Activated CD8-positive, alpha-beta memory T cell treated with anti-CD3 and anti-CD28 coated beads, Interleukin-2, amount 50 U/mL, for 24 hours (primary cell): ENCODE measurements around the gene PAQR7.

Experiments
- DNase-seq: peaks from one replicate; pipeline ENCODE4 v3.0.0-alpha.2; 2020; ENCODE audit errors: extremely low read depth

PAQR7 gene, protein sequence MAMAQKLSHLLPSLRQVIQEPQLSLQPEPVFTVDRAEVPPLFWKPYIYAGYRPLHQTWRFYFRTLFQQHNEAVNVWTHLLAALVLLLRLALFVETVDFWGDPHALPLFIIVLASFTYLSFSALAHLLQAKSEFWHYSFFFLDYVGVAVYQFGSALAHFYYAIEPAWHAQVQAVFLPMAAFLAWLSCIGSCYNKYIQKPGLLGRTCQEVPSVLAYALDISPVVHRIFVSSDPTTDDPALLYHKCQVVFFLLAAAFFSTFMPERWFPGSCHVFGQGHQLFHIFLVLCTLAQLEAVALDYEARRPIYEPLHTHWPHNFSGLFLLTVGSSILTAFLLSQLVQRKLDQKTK

GRCh38 chr1:25875154-25875855, at the start of gene PAQR7:
Gene PAQR7 (minus strand): TSS chr1:25875708. CDS start chr1:25863839, 11,869 bp downstream.
- no peak for DNase-seq

DNA sequence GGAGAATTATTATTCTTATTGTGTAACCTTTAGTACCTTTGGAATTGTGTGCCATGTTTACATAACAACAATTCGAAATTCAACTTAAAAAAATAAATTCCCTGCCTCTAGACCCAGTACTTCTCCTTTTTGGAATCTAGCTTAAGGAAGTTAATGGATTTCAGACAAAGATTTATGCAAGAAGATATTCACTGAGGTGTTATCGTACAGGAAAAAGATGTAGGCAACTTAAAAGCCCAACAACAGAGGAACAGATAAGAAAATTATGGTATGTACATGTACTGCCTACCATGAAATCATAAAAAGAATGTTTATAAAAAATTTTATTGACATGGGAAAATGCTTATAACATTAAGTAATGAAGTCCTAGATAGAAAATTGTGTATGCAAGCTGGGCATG, 48.9 kb upstream of the PAQR7 start:
- DNase-seq = no peak

DNA sequence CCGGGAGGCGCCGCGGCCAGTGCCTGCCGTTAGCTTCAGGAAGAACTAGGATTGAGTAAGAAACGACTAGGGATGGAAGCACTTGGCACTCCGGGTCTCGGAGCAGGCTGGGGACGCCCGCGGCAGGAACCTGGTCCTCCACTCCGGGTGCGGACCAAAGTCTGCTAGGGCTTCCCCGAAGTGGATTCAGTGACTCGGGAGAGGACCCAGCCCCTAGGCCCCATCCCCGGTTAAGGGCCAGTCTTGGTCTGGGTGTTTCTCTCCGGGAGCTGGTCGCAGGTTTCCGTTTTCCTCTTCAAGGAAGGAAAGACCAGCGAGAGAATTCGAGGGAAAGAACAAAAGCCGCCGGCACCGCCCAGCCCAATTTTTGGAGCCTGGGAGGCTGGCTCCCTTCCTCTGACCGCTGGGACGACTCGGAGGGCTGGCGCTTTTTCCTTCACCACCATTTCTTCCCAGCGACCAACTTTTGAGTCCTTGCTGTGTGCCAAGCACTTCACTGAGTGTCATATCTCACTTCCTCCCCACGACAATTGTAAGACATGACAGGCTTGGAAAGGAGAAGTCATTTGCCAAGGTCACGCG, 47.6 kb upstream of the PAQR7 start:
- DNase-seq = no peak

- DNase-seq = no peak
Measured at GRCh38 chr1:25922056-25922970, 46.8 kb upstream of the PAQR7 start.

GRCh38 chr1:25918615-25919014, 43.1 kb upstream of the PAQR7 start:
- DNase-seq = no peak

DNA sequence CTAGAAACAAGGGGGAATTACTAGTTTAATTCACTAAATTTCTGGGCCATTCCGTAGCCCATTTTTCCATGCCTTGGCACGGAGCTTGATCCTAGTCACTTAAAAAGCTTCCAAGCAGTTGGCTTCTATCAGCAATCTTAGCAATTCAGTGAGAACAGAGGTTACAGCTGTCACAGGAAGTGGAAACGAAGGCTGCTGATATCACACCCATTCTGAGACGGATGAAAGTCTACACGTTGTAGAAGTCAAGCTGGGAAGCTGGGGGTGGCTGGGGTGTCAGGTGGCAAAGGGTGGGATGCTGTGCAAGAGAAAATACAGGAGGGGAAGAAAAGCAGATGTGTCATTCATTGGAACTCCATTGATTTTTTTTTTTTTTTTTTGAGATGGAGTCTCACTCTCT, 42.5 kb upstream of the PAQR7 start:
- DNase-seq = no peak

- DNase-seq = no peak
Measured at GRCh38 chr1:25916460-25916859, 41.0 kb upstream of the PAQR7 start.

DNA sequence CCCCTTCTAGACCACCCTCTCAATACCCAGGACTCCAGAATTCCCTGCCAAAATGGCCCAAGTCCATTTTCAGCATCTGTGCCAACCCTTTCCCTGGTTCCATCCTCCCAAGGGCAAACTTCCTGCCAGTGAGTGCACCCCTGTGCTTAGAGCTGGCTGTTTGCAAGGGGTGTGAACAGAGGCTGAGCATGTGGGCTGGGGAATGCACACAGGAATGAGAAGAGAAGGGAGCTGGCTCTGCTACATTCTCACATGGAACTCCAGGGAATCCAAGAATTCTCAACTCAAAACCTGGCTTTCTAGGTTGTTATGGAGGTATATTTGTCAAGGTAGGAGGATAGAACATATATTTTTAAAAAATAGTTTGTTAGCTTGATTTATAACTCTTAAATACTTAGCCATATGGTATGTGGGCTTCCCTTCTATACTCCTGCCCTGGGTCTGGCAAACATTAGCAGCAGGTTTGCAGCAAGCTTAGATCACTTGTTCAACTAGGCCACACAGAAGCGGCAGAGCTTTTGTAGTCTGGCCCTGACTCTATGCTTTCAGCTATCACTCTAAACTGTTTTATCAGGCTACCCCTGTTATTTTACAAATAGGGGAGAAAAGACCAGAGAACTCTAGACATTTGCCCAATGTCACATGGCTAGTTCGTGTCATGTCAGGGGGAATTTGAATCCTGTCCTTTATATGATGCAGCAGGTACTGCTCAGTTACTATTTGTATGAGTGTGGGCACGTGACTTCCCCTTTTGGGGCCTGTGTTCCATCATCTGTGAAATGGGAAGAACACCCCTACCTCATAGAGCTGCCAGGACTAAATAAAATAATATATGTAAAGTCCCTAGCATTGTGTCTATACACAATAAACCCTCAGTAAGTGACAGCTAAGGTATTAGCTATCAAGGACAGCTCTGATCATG, 38.8 kb upstream of the PAQR7 start:
- DNase-seq = no peak

DNA sequence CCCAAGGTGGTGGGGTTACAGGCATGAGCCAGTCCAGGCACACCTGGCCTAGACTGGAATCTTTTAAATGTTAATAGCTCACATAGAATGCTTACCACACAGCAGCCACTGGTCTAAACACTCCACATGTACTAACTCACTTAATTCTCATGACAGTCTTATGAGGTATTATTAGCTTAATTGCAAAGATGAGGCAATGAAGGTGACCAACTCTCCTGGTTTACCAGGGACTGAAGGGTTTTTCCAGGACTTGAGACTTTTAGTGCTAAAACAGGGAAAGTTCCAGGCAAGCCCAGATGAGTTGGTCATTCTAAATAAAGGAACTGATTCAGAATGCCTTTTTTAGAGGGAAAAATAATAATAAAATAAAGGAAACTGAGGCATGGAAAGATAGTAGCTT, 37.7 kb upstream of the PAQR7 start:
- no peak for DNase-seq

- DNase-seq = no peak
Measured at GRCh38 chr1:25912076-25912831, 36.7 kb upstream of the PAQR7 start.

- DNase-seq = no peak
Measured at GRCh38 chr1:25911162-25911561, 35.7 kb upstream of the PAQR7 start.

GRCh38 chr1:25909040-25909439, 33.5 kb upstream of the PAQR7 start:
- DNase-seq = no peak

- no peak for DNase-seq
Measured at GRCh38 chr1:25908161-25908560, 32.7 kb upstream of the PAQR7 start.

DNA sequence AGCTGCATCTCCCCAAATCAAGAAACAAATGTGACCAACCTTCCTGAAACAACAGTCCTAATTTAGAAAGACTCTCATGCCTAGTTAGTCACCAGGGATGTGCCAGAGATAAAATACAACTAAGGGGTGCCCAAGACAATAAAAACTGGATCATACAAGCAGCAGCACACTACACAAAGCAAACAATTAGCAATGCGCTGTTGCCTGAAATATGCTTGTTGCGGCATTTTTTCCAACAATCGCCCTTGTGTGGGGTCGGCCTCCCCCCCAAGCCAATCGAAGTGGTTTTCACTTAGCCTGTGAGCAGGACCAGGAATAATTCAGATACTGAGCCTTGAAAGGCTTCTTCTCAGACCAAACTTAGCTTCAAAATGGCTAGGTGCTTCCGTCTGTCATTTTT, 32.1 kb upstream of the PAQR7 start:
- DNase-seq = no peak

DNA sequence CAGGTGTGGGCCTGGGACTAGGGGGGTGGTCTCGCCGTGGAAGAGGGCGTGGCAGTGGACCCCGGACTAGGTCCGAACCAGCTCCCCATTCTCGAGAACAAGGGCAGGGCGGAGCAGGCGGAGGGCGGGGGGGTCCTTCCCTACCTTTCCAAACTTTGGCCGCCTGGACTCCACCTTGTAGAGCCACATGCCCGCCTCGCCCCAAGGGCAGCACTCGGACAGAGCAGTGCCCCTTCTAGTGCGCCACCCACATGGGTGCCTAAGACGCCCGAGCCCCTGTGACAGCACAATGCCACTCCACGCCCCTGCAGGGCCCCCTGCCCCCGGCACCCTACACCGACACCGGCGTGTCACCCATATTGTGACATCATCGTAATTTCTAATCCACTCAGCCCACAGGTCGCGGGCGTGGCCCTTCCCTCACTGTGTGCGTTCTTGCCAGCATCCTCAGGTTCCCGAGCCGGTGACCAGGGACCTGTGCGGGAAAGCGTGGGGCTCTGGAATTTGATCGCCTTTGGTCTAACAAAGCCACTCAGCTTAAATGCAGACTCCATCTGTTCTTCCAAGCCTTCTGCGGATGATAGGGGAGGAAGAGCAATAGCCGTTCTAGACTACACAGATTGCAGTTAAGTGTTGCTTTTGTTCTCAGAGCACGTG, 31.3 kb upstream of the PAQR7 start:
- no peak for DNase-seq

DNA sequence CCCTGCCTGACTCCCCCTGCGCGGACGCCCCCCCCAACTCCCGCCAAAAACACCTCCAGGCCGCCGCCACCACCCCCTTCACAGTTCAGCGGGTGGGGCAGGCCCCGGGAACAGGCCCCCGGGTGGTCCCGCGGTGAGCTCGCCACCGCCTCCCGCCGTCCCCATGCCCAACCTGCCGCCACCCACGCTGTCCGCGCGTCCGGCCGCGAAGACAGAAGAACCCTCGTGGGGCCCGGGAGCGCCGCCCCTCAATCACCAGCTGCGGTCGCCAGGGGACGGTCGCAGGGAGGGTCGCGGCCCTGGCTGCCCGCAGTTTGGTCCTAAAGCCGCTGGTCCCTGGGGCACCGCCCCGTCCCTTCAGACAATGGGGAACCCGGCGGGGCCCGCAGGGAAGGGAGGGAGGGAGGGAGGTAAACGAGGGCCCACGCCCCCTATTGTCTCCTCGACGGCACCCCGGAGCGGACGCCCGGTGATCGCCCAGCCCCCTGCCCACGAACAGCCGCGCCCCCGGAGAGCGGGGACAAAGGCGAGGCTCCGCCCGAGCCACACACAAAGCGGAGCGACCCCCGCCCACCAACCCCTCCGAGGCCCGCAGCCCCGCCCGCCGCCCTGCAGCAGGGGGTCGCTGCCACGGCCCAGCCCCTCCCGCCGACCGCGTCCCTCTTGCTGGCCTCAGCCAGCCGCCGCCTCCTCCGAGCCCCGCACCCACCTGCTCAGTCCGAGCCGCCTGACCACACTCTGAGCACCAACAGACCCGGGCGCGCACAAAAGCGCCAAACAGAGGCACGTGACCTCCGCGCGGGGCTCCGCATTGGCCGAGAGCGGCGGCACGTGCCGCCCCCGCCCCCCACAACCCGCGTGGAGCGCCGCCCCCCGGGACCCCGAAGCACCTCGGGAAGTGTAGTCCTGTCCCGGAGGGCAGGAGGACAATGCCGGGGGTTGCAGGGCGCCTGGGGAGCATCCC, 30.5 kb upstream of the PAQR7 start, which contains the start of gene STMN1:
TSS of gene STMN1 (minus strand) at position 740 of the 964 bp plus-strand sequence. CDS start 1,743 bp downstream, outside the sequence.
- DNase-seq = peak; percentile 68

- DNase-seq = peak; percentile 87
Measured at GRCh38 chr1:25904943-25905679, 29.6 kb upstream of the PAQR7 start.

DNA sequence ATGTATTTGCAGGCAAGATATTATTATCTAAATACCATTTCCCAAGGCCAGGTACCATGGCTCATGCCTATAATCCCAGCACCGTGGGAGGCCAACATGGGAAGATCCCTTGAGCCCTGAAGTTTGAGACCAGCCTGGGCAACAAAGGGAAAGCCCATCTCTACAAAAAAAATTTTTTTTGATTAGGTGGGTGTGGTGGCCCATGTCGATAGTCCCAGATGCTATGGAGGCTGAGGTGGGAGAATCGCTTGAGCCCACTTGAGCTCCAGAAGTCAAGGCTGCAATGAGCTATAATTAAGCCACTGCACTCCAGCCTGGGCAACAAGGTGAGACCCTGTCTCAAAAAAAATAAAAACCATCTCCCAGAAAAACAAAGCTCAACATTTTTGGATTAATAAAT, 28.5 kb upstream of the PAQR7 start:
- no peak for DNase-seq
